ENCODE measurements around the gene DNAJC9. TPM values are rescaled to one million over a fixed set of nuclear protein-coding genes. Genes with fewer than 3 reads are reported as not detected.

Gene DNAJC9
- total RNA-seq, 2 experiments from 2014 or later = 63.0 to 83.3 TPM

DNA sequence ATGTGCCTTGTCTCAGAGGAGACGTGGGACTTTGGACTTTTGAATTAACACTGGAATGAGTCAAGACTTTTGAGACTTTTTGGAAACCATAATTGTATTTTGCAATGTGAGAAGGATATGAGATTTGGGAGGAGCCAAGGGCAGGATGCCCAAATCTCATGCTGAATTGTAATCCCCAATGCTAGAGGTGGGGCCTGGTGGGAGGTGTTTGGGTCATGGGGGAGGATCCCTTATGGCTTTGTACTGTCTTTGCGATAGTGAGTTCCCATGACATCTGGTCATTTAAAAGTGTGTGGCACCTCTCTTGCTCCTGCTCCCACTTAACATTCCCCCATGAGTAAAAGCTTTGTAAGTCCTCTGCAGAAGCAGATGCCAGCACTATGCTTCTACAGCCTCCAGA is 39.2 kb downstream of the DNAJC9 start:
- H3K9me2 ChIP-seq (ENCODE audit: insufficient read depth, low read length) = no peaks in the 10 kb centered on the region
- BruUV-seq (replicated peaks) = no TSS peak
- H3K9me3 ChIP-seq (ENCODE audit: low read length) = no peaks in the 10 kb centered on the region
- H3K79me2 ChIP-seq (ENCODE audit: insufficient read depth, low read depth, low read length) = no peaks in the 10 kb centered on the region
- H3K4me2 ChIP-seq (ENCODE audit: low read length) = no peak overlapping the region
- H3K27ac ChIP-seq (ENCODE audit: low read depth, low read length, poor library complexity, severe bottlenecking) = no peak overlapping the region
- intact Hi-C loops (cut with micrococcal nuclease; ENCODE audit: unreplicated experiment) = no loop called here
- no peak overlapping the region for H3K4me3 ChIP-seq (ENCODE audit: low read depth, low read length, poor library complexity, severe bottlenecking)
- H2AFZ ChIP-seq (ENCODE audit: low read length) = no peak overlapping the region
- no peaks in the 10 kb centered on the region for H3K36me3 ChIP-seq (ENCODE audit: insufficient read depth, low read length)
- no peak for DNase-seq (ENCODE audit: low spot score)
- no peak for TF ChIP-seq CTCF (conservative IDR thresholded peaks at IDR 0.05; ENCODE audit: low read length)
- no peak for TF ChIP-seq EZH2phosphoT487 (IDR thresholded peaks at IDR 0.05; ENCODE audit: borderline replicate concordance, low read depth, low read length)
- CTCF ChIA-PET (ENCODE audit: unreplicated experiment) = no interaction called here
- no peaks in the 10 kb centered on the region for H4K20me1 ChIP-seq (ENCODE audit: insufficient read depth, low read length)
- POLR2A ChIA-PET = interaction anchor here (0.7 kb wide), 1 partner anchor 520 kb away, joined by 3 read pairs; no protein-coding TSS in a partner anchor
- no peaks in the 10 kb centered on the region for H3K4me1 ChIP-seq (ENCODE audit: insufficient read depth, low read length, poor library complexity, severe bottlenecking)

- H3K27ac ChIP-seq (ENCODE audit: low read depth, low read length, poor library complexity, severe bottlenecking) = no peak overlapping the region
- H2AFZ ChIP-seq (ENCODE audit: low read length) = no peak overlapping the region
Observed at GRCh38 chr10:73206385-73206784, 40.7 kb downstream of the DNAJC9 start.

GRCh38 chr10:73205890-73206289 is 41.2 kb downstream of the DNAJC9 start:
- CTCF ChIA-PET (ENCODE audit: unreplicated experiment) = no interaction called here
- no TSS peak for BruUV-seq (replicated peaks)
- Histone ChIP-seq H3K27ac (ENCODE audit: low read depth, low read length, poor library complexity, severe bottlenecking) (no peak overlapping the region), H3K4me2 (ENCODE audit: low read length) (no peak overlapping the region), H4K20me1 (ENCODE audit: insufficient read depth, low read length) (no peaks in the 10 kb centered on the region), H3K4me3 (ENCODE audit: low read depth, low read length, poor library complexity, severe bottlenecking) (no peak overlapping the region), H3K4me1 (ENCODE audit: insufficient read depth, low read length, poor library complexity, severe bottlenecking) (no peaks in the 10 kb centered on the region), H2AFZ (ENCODE audit: low read length) (no peak overlapping the region), H3K9me2 (ENCODE audit: insufficient read depth, low read length) (no peaks in the 10 kb centered on the region), H3K9me3 (ENCODE audit: low read length) (no peaks in the 10 kb centered on the region), H3K36me3 (ENCODE audit: insufficient read depth, low read length) (no peaks in the 10 kb centered on the region), H3K79me2 (ENCODE audit: insufficient read depth, low read depth, low read length) (no peaks in the 10 kb centered on the region)
- TF ChIP-seq CTCF (conservative IDR thresholded peaks at IDR 0.05; ENCODE audit: low read length) (no peak), EZH2phosphoT487 (IDR thresholded peaks at IDR 0.05; ENCODE audit: borderline replicate concordance, low read depth, low read length) (no peak)
- DNase-seq (ENCODE audit: low spot score) = no peak
- POLR2A ChIA-PET = no interaction called here
- intact Hi-C loops (cut with micrococcal nuclease; ENCODE audit: unreplicated experiment) = no loop called here

More at GRCh38 chr10:73206385-73206784, 40.7 kb downstream of the DNAJC9 start:
- TF ChIP-seq CTCF (conservative IDR thresholded peaks at IDR 0.05; ENCODE audit: low read length) (no peak), EZH2phosphoT487 (IDR thresholded peaks at IDR 0.05; ENCODE audit: borderline replicate concordance, low read depth, low read length) (no peak)
- no peak for DNase-seq (ENCODE audit: low spot score)
- ChIA-PET POLR2A (no interaction called here), CTCF (ENCODE audit: unreplicated experiment) (no interaction called here)
- Histone ChIP-seq H3K9me3 (ENCODE audit: low read length) (no peaks in the 10 kb centered on the region), H3K79me2 (ENCODE audit: insufficient read depth, low read depth, low read length) (no peaks in the 10 kb centered on the region), H3K4me3 (ENCODE audit: low read depth, low read length, poor library complexity, severe bottlenecking) (no peak overlapping the region), H3K4me2 (ENCODE audit: low read length) (no peak overlapping the region), H4K20me1 (ENCODE audit: insufficient read depth, low read length) (no peaks in the 10 kb centered on the region), H3K36me3 (ENCODE audit: insufficient read depth, low read length) (no peaks in the 10 kb centered on the region), H3K4me1 (ENCODE audit: insufficient read depth, low read length, poor library complexity, severe bottlenecking) (no peaks in the 10 kb centered on the region), H3K9me2 (ENCODE audit: insufficient read depth, low read length) (no peaks in the 10 kb centered on the region)
- intact Hi-C loops (cut with micrococcal nuclease; ENCODE audit: unreplicated experiment) = no loop called here
- no TSS peak for BruUV-seq (replicated peaks)

All from OCI-LY7 (cell line).